ENCODE measurements around the gene RHBG. TPM values are rescaled to one million over a fixed set of nuclear protein-coding genes. Genes with fewer than 3 reads are reported as not detected.
"Not testable (repeated sequence)": the region's sequence is repeated elsewhere in the genome, so short reads cannot be mapped to it uniquely, and the experiment has no call there.

The RHBG gene
- total RNA-seq, 1 experiment from 2014 or later: 5.7 TPM

- no peak for TF ChIP-seq SRF (IDR thresholded peaks at IDR 0.05; ENCODE audit: low read depth)
- TF ChIP-seq FOSL1 (IDR thresholded peaks at IDR 0.05; ENCODE audit: low read depth): no peak
These were observed 803 bp upstream of the RHBG start (continued) for GRCh38 chr1:156368157-156368658.

DNA sequence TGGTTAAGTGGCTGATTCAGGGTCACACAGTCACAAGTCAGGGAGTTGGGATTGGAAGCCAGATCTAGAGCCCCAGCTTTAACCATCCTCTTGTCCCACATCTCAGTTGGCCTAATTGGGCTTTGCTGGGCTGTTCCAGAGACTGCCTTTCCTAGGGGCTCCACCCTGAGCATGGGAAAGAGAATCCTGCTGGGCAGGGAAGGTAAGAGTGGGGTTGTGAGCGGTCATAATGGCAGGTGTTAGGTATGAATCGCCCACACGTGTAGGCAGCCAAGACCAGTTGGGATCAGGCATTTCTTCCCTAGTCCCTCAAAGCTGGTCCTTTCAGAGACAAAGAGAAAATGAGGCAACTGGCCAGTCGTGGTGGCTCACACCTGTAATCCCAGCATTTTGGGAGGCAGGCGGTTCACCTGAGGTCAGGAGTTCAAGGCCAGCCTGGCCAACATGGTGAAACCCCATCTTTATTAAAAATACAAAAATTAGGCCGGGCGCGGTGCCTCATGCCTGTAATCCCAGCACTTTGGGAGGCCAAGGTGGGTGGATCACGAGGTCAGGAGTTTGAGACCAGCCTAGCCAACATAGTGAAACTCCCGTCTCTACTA lies 775 bp downstream of the RHBG start:
- peak overlapping the region; percentile 57 for H3K27ac ChIP-seq (ENCODE audit: low read depth, low read length)
- H3K9me2 ChIP-seq (ENCODE audit: insufficient read depth); BruUV-seq (replicated peaks); H3K36me3 ChIP-seq (ENCODE audit: control insufficient read depth in 1 of 2, insufficient read depth in 2 of 2, low read length in 2 of 2); H4K20me1 ChIP-seq (ENCODE audit: insufficient read depth); DNase-seq (ENCODE audit: low read depth, low spot score); H3K79me2 ChIP-seq (ENCODE audit: insufficient read depth, low read length); H3K9me3 ChIP-seq (ENCODE audit: control insufficient read depth in 1 of 2, insufficient read depth in 1 of 2, low read depth in 1 of 2, low read length in 2 of 2); POLR2A ChIA-PET; H3K27me3 ChIP-seq (ENCODE audit: insufficient read depth, low read length); intact Hi-C loops (cut with micrococcal nuclease); RAD21 ChIA-PET (ENCODE audit: low non-redundant PET in 1 of 2, low total read pairs in 2 of 2, uncharacterized antibody in 2 of 2, unreplicated experiment in 2 of 2): not testable (repeated sequence)
- ATAC-seq: peak; percentile 45
- H3K4me3 ChIP-seq (replicated peaks in 1 of 2; ENCODE audit: low read depth in 1 of 2, low read length in 2 of 2): peak overlapping the region; percentile 64 to 66
- H3K4me1 ChIP-seq (ENCODE audit: control insufficient read depth in 1 of 2, insufficient read depth in 2 of 2, low read length in 2 of 2): peaks cover 17 to 28% of the 10 kb centered on the region in 2 experiments
- H3K9ac ChIP-seq (ENCODE audit: low read length): peak overlapping the region; percentile 74
- CTCF ChIA-PET: interaction anchor here (0.7 kb wide), 1 partner anchor 320 kb away, joined by 3 read pairs; no protein-coding TSS in a partner anchor
- peak overlapping the region; percentile 83 for H3K4me2 ChIP-seq (ENCODE audit: low read length)
- peak overlapping the region; percentile 77 for H2AFZ ChIP-seq (ENCODE audit: low read depth, low read length, poor library complexity, severe bottlenecking)

DNA sequence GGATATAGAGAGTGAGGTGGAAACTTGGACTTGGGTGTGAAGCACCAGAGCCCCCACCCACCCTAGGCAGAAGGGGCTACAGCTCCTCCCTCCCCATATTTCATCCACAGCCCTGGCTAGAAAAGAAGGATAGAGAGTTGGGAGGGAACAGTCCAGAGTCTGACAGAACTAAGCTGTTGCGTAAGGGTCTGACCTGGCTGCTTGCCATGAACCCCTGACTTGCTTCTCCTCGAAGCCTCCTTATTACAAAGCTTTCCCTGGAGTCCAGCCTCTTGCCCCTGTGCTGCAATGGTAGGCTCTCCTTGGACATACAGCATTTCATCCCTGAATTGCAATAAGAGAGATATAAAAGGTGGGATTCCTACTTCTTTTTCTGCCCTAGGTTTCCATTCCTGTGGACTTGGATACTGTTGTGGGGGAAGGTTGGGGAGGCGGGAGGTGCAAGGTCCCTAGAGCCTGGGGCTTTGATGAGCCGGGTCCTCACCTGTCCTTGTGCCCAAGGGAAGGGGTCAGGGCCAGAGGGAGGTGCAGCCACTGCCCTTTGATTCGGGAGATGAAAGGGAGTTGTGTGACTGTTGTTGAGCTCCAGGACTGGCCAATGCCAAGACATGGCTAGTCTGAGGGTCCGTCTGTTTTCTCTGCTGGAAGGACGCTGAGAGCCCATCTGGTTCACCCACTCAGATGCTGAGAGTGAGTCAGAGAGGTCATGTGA lies 2.7 kb downstream of the RHBG start:
- Histone ChIP-seq H3K9me3 (ENCODE audit: control insufficient read depth in 1 of 2, insufficient read depth in 1 of 2, low read depth in 1 of 2, low read length in 2 of 2) (no peaks in the 10 kb centered on the region), H3K27me3 (ENCODE audit: insufficient read depth, low read length) (no peaks in the 10 kb centered on the region), H3K9me2 (ENCODE audit: insufficient read depth) (no peaks in the 10 kb centered on the region), H4K20me1 (ENCODE audit: insufficient read depth) (no peaks in the 10 kb centered on the region), H3K79me2 (ENCODE audit: insufficient read depth, low read length) (no peaks in the 10 kb centered on the region), H3K4me3 (replicated peaks in 1 of 2; ENCODE audit: low read depth in 1 of 2, low read length in 2 of 2) (no peak overlapping the region), H3K4me1 (ENCODE audit: control insufficient read depth in 1 of 2, insufficient read depth in 2 of 2, low read length in 2 of 2) (peaks cover 17 to 28% of the 10 kb centered on the region in 2 experiments), H3K4me2 (ENCODE audit: low read length) (peak overlapping the region; percentile 34), H3K36me3 (ENCODE audit: control insufficient read depth in 1 of 2, insufficient read depth in 2 of 2, low read length in 2 of 2) (no peaks in the 10 kb centered on the region), H3K27ac (ENCODE audit: low read depth, low read length) (no peak overlapping the region), H3K9ac (ENCODE audit: low read length) (no peak overlapping the region), H2AFZ (ENCODE audit: low read depth, low read length, poor library complexity, severe bottlenecking) (no peak overlapping the region)
- RAD21 ChIA-PET (ENCODE audit: low non-redundant PET in 1 of 2, low total read pairs in 2 of 2, uncharacterized antibody in 2 of 2, unreplicated experiment in 2 of 2): no interaction called here
- CTCF ChIA-PET: interaction anchor here (0.6 to 1.6 kb wide), 3 partner anchors 14 to 74 kb away, joined by 3 to 5 read pairs (median 3); no protein-coding TSS in a partner anchor
- TF ChIP-seq EZH2phosphoT487 (IDR thresholded peaks at IDR 0.05; ENCODE audit: borderline replicate concordance): no peak
- no peak for TF ChIP-seq TCF7L2 (IDR thresholded peaks at IDR 0.05; ENCODE audit: borderline replicate concordance, extremely low read depth, insufficient read depth, insufficient read length)
- no peak for TF ChIP-seq SP1 (IDR thresholded peaks at IDR 0.05; ENCODE audit: low read depth)
- no peak for TF ChIP-seq ELF1 (IDR thresholded peaks at IDR 0.05; ENCODE audit: borderline replicate concordance, low read depth)
- TF ChIP-seq SRF (IDR thresholded peaks at IDR 0.05; ENCODE audit: low read depth): no peak
- no peak for TF ChIP-seq CBX3 (IDR thresholded peaks at IDR 0.05; ENCODE audit: low read depth)
- no peak for TF ChIP-seq SIN3A (IDR thresholded peaks at IDR 0.05; ENCODE audit: low read depth)
- no peak for TF ChIP-seq ZNF274 (IDR thresholded peaks at IDR 0.05; ENCODE audit: low read depth, low read length)
- TF ChIP-seq CTCF (IDR thresholded peaks at IDR 0.05 in 2 of 3, conservative IDR thresholded peaks at IDR 0.05 in 1 of 3; ENCODE audit: borderline replicate concordance in 1 of 3, insufficient read depth in 1 of 3, low read depth in 2 of 3, low read length in 2 of 3): no peak
- no peak for TF ChIP-seq FOSL1 (IDR thresholded peaks at IDR 0.05; ENCODE audit: low read depth)
- TF ChIP-seq CEBPB (IDR thresholded peaks at IDR 0.05; ENCODE audit: low read depth): no peak
- TF ChIP-seq POLR2A (IDR thresholded peaks at IDR 0.05; ENCODE audit: borderline replicate concordance, extremely low read depth, insufficient read depth, insufficient read length): no peak
- TF ChIP-seq ATF3 (IDR thresholded peaks at IDR 0.05): no peak
- no peak for TF ChIP-seq EGR1 (IDR thresholded peaks at IDR 0.05; ENCODE audit: low read depth)
- ATAC-seq (no peak), DNase-seq (ENCODE audit: low read depth, low spot score) (no peak)
- POLR2A ChIA-PET: interaction anchor here (1.3 kb wide), 1 partner anchor 13 kb away, joined by 3 read pairs; no protein-coding TSS in a partner anchor
- intact Hi-C loops (cut with micrococcal nuclease): no loop called here
- BruUV-seq (replicated peaks): TSS peak; percentile 9
